ENCODE data around the gene ADAMTS17. TPM values are rescaled to one million over a fixed set of nuclear protein-coding genes. Genes with fewer than 3 reads are reported as not detected.

ADAMTS17 gene
- total and polyA plus RNA-seq, 7 donors, result 4.4 to 93.0 (median 7.2) TPM

DNA sequence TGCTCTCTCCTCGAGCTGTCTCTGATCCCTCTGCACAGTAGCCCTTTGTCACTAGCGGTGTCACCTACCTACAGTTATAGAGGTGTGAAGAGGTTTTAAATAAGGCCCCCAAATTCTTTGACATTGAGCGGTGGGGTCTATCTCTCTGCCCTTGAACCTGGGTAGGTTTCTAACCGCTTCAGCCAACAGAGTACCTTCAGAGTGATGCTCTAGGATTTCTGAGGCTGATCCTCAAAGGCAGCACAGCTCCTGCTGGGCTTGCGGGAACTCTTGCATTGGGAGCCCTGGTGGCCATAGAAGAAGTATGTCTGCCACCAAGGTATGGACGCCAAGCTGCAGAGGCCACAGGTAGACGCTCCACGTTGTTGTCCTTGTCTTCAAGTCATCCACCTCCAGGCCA is 35.7 kb downstream of the ADAMTS17 start:
- Histone ChIP-seq H3K9me3 (peaks cover 7% of the 10 kb centered on the region), H3K27ac (no peak overlapping the region), H3K27me3 (ENCODE audit: insufficient read depth in 3 of 3, low read length in 2 of 3) (no peaks in the 10 kb centered on the region), H3K4me3 (no peak overlapping the region), H3K4me1 (no peaks in the 10 kb centered on the region), H3K36me3 (ENCODE audit: insufficient read depth in 1 of 2, low read depth in 1 of 2) (peaks cover 0 to 27% of the 10 kb centered on the region in 2 donors)
- TF ChIP-seq, protein P1, sequence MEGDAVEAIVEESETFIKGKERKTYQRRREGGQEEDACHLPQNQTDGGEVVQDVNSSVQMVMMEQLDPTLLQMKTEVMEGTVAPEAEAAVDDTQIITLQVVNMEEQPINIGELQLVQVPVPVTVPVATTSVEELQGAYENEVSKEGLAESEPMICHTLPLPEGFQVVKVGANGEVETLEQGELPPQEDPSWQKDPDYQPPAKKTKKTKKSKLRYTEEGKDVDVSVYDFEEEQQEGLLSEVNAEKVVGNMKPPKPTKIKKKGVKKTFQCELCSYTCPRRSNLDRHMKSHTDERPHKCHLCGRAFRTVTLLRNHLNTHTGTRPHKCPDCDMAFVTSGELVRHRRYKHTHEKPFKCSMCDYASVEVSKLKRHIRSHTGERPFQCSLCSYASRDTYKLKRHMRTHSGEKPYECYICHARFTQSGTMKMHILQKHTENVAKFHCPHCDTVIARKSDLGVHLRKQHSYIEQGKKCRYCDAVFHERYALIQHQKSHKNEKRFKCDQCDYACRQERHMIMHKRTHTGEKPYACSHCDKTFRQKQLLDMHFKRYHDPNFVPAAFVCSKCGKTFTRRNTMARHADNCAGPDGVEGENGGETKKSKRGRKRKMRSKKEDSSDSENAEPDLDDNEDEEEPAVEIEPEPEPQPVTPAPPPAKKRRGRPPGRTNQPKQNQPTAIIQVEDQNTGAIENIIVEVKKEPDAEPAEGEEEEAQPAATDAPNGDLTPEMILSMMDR (IDR thresholded peaks at IDR 0.05), result no peak
- DNase-seq (no peak), ATAC-seq (no peak)
- intact Hi-C loops (cut with DNase I), result no loop called here
- WGBS, 3 donors, result 95 to 100% (median 99%) methylated on average over 8 of the region's 8 CpGs

DNA sequence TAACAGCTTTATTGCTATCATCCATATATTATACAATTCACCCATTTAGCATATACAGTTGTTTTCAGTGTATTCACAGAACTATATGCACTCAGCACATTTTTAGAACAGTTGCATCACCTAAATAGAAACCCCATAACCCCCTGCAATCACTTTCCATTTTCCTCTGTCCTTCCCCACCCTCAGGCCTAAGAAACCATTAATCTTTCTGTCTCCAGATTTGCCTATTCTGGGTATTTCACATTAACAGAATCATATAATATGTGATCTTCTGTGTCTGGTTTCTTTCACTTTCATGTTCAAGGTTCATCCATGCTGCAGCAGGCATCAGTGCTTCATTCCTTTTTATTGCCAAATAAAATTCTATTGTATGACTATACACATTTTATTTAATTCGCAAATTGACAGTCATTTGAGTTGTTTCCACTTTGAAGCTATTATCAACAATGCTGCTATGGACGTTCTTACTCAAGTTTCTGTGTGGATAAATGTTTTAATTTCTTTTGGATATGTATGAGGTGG is 39.8 kb downstream of the ADAMTS17 start:
- 90 to 91% (median 91%) methylated on average over 2 of the region's 2 CpGs for WGBS, 3 donors
- intact Hi-C loops (cut with DNase I), result no loop called here

DNA sequence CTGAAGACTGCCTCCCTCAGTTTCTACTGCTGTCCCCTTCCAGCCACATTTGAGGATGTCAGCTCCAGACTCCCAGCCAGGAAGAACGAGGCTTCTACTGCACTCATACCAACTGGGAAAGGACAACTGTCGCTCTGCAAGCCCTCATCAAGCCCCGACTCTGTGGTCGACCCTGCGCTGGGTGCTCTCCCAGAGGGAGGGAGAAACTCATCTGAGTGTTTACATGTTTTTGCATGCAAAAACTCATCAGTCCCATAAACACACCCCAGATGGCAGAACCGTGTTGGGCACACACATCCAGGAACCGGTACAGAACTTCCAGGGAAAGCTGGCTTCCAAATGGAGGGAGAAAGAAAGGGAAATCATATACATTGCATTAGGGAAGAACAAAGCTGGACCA is 43.5 kb downstream of the ADAMTS17 start:
- Histone ChIP-seq H3K4me3 (no peak overlapping the region), H3K36me3 (ENCODE audit: insufficient read depth in 1 of 2, low read depth in 1 of 2) (peaks cover 0 to 43% of the 10 kb centered on the region in 2 donors), H3K4me1 (no peaks in the 10 kb centered on the region), H3K27ac (no peak overlapping the region), H3K9me3 (peaks cover 17% of the 10 kb centered on the region), H3K27me3 (ENCODE audit: insufficient read depth in 3 of 3, low read length in 2 of 3) (no peaks in the 10 kb centered on the region)
- ATAC-seq (no peak), DNase-seq (no peak)
- 88 to 94% (median 89%) methylated on average over 7 of the region's 7 CpGs for WGBS, 3 donors
- intact Hi-C loops (cut with DNase I), result no loop called here
- TF ChIP-seq, protein P1 (IDR thresholded peaks at IDR 0.05), result no peak

More for the DNA sequence above, 39.8 kb downstream of the ADAMTS17 start:
- peaks cover 0 to 47% of the 10 kb centered on the region in 2 donors for H3K36me3 ChIP-seq (ENCODE audit: insufficient read depth in 1 of 2, low read depth in 1 of 2)
- H3K4me3 ChIP-seq, result no peak overlapping the region
- H3K4me1 ChIP-seq, result no peaks in the 10 kb centered on the region
- DNase-seq, result no peak
- no peak for ATAC-seq
- peaks cover 17% of the 10 kb centered on the region for H3K9me3 ChIP-seq
- no peak overlapping the region for H3K27ac ChIP-seq
- no peaks in the 10 kb centered on the region for H3K27me3 ChIP-seq (ENCODE audit: insufficient read depth in 3 of 3, low read length in 2 of 3)
- TF ChIP-seq, protein P1 (IDR thresholded peaks at IDR 0.05), result no peak

DNA sequence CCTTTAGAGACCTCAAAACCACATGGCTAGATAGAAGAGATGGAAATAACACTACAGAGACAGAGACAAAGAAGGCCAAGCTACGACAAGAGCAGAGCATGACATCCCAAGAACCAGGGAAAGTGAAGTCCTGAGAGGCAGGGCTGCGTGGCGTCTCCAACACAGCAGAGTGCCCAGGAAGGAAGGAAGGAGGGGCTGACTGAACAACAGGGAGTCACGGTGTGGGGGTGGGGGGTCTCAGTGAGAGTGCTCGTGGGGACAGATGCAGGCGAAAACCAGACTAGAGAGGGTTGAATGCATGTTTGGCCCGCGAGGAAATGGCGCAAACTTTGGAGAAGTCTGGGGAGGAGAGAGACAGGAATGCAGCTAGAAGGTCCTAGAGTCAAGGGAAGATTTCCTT is 44.0 kb downstream of the ADAMTS17 start:
- no peaks in the 10 kb centered on the region for H3K27me3 ChIP-seq (ENCODE audit: insufficient read depth in 3 of 3, low read length in 2 of 3)
- peaks cover 0 to 40% of the 10 kb centered on the region in 2 donors for H3K36me3 ChIP-seq (ENCODE audit: insufficient read depth in 1 of 2, low read depth in 1 of 2)
- no peak overlapping the region for H3K4me3 ChIP-seq
- peaks cover 17% of the 10 kb centered on the region for H3K9me3 ChIP-seq
- intact Hi-C loops (cut with DNase I), result no loop called here
- TF ChIP-seq, protein P1 (IDR thresholded peaks at IDR 0.05), result no peak
- H3K27ac ChIP-seq, result no peak overlapping the region
- 73 to 81% (median 79%) methylated on average over 9 of the region's 9 CpGs for WGBS, 3 donors
- DNase-seq (no peak), ATAC-seq (no peak)
- H3K4me1 ChIP-seq, result no peaks in the 10 kb centered on the region

Measured in psoas muscle (tissue), 8 donors.